ENCODE data around the gene ATP10B.

ATP10B gene

DNA sequence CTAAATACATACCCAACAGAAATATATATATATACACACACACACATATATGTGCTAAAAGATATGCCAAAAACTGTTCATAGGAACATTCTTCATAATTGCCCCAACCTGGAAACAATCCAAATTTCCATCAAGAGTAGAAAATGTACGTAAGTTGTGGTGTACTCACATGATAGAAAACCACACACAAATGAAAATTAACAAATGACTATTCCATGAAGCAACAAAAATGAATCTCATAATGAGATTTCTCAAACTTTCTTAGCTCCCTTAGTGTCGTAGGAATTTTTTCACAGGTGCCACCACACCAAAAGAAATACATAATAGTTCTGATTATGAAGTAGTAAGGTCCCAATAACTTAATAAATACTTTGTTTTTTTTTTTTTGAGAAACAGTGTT lies 7.8 kb downstream of the ATP10B start:
- TF ChIP-seq, protein P1, sequence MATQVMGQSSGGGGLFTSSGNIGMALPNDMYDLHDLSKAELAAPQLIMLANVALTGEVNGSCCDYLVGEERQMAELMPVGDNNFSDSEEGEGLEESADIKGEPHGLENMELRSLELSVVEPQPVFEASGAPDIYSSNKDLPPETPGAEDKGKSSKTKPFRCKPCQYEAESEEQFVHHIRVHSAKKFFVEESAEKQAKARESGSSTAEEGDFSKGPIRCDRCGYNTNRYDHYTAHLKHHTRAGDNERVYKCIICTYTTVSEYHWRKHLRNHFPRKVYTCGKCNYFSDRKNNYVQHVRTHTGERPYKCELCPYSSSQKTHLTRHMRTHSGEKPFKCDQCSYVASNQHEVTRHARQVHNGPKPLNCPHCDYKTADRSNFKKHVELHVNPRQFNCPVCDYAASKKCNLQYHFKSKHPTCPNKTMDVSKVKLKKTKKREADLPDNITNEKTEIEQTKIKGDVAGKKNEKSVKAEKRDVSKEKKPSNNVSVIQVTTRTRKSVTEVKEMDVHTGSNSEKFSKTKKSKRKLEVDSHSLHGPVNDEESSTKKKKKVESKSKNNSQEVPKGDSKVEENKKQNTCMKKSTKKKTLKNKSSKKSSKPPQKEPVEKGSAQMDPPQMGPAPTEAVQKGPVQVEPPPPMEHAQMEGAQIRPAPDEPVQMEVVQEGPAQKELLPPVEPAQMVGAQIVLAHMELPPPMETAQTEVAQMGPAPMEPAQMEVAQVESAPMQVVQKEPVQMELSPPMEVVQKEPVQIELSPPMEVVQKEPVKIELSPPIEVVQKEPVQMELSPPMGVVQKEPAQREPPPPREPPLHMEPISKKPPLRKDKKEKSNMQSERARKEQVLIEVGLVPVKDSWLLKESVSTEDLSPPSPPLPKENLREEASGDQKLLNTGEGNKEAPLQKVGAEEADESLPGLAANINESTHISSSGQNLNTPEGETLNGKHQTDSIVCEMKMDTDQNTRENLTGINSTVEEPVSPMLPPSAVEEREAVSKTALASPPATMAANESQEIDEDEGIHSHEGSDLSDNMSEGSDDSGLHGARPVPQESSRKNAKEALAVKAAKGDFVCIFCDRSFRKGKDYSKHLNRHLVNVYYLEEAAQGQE (IDR thresholded peaks at IDR 0.05; ENCODE audit: insufficient read depth in 1 of 2, low read depth in 2 of 2, low read length in 2 of 2) = no peak
- TF ChIP-seq FOXP2 (optimal IDR thresholded peaks at IDR 0.05; ENCODE audit: borderline replicate concordance, extremely low read depth, extremely low read length, insufficient read depth) = no peak
- TF ChIP-seq SIN3A (IDR thresholded peaks at IDR 0.05; ENCODE audit: borderline replicate concordance, insufficient read depth, low read length) = no peak
- TF ChIP-seq POLR2AphosphoS5 (IDR thresholded peaks at IDR 0.05; ENCODE audit: low read depth, low read length) = no peak
- TF ChIP-seq TAF1 (IDR thresholded peaks at IDR 0.05; ENCODE audit: borderline replicate concordance, insufficient read depth, low read length) = no peak

DNA sequence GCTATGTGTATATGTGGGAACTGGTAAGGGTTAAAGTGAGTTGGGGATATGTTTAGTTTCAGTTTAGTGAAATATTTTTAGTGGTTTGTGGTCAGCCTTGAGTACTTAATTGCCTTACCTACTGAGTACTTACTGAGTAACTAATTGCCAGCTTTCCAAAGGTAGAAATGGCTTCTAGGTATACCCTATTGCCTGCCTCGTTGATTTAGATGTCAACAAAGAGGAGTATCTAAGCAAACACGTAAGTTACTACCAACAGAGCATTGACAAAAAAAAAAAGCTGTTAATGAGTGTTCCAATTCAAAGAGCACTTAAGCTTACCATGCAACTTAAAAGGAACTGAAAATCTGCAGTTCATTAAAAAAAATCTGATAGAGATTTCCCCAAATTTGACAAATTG lies 8.8 kb downstream of the ATP10B start:
- TF ChIP-seq, protein P1 (IDR thresholded peaks at IDR 0.05; ENCODE audit: insufficient read depth in 1 of 2, low read depth in 2 of 2, low read length in 2 of 2) = no peak
- TF ChIP-seq SIN3A (IDR thresholded peaks at IDR 0.05; ENCODE audit: borderline replicate concordance, insufficient read depth, low read length) (no peak), TAF1 (IDR thresholded peaks at IDR 0.05; ENCODE audit: borderline replicate concordance, insufficient read depth, low read length) (no peak), POLR2AphosphoS5 (IDR thresholded peaks at IDR 0.05; ENCODE audit: low read depth, low read length) (no peak), FOXP2 (optimal IDR thresholded peaks at IDR 0.05; ENCODE audit: borderline replicate concordance, extremely low read depth, extremely low read length, insufficient read depth) (no peak)

DNA sequence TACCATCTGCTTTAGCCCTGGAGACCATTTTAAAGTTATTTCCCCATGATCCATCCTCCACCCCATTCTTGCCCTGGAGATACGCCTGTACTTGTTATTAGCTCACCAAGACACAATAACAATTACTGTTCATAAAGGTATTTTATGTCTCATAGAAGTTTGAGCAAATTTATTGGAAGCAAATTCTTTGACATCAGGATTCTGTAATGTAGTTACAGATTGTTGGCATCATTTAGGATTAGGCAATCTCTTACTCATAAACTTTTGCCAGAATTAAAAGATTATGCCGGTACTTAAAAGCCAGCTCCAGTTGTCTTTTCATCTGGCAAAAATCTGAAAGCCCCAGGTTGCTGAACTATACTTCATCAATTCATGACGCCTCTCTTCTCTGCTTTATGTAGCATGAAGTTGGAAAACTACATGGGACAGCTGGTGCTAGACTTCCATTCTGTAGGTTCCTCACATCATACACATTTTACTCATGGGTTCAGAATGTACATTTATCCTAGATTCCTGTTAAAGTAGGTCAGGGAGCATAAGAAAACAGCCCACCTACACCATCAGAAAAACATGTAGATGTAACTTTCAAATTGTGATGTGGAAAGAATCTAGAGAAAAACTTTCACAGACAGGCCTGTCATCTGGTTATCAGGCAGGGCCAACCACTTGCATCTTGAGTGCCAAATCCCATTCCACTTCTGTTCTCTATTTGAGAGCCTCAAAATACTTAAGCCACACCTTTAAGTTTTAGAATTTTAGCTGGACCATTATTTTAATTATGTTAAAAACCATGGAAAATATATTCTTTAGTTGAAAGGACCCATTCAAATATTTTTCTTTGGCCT lies 14.0 kb downstream of the ATP10B start:
- no peak for TF ChIP-seq SIN3A (IDR thresholded peaks at IDR 0.05; ENCODE audit: borderline replicate concordance, insufficient read depth, low read length)
- TF ChIP-seq FOXP2 (optimal IDR thresholded peaks at IDR 0.05; ENCODE audit: borderline replicate concordance, extremely low read depth, extremely low read length, insufficient read depth) = no peak
- TF ChIP-seq, protein P1 (IDR thresholded peaks at IDR 0.05; ENCODE audit: insufficient read depth in 1 of 2, low read depth in 2 of 2, low read length in 2 of 2) = no peak
- TF ChIP-seq TAF1 (IDR thresholded peaks at IDR 0.05; ENCODE audit: borderline replicate concordance, insufficient read depth, low read length) = no peak
- TF ChIP-seq POLR2AphosphoS5 (IDR thresholded peaks at IDR 0.05; ENCODE audit: low read depth, low read length) = no peak

DNA sequence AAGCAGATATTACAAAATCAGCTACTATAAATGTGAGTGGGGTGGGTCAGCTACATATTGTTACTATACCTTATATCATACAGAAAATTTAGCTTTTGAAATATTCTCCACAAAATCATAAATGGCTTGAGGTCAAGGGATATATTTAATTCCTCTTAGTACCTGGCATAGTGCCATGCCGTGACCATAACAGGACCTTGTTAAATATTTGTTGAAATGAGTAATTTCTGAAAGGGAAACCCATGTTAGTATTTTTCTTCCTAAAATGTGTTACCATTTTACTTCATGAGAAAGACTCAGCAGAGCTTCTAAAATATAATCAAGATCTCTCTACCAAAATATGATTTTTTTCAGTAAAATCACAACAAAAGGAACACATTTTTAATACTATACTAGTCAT lies 14.8 kb downstream of the ATP10B start:
- TF ChIP-seq POLR2AphosphoS5 (IDR thresholded peaks at IDR 0.05; ENCODE audit: low read depth, low read length) (no peak), FOXP2 (optimal IDR thresholded peaks at IDR 0.05; ENCODE audit: borderline replicate concordance, extremely low read depth, extremely low read length, insufficient read depth) (no peak), SIN3A (IDR thresholded peaks at IDR 0.05; ENCODE audit: borderline replicate concordance, insufficient read depth, low read length) (no peak), TAF1 (IDR thresholded peaks at IDR 0.05; ENCODE audit: borderline replicate concordance, insufficient read depth, low read length) (no peak)
- TF ChIP-seq, protein P1 (IDR thresholded peaks at IDR 0.05; ENCODE audit: insufficient read depth in 1 of 2, low read depth in 2 of 2, low read length in 2 of 2) = no peak

Data from PFSK-1 (cell line).